Activated B cell treated with CpG ODN at 0.5 μM for 24 hours (primary cell): ENCODE results near the gene SLIT3. TPM values are rescaled to one million over a fixed set of nuclear protein-coding genes. Genes with fewer than 3 reads are reported as not detected.

Experiments
- ATAC-seq: fragments of 200-7000 bp; cut with Tn5 transposase; one replicate; pipeline ENCODE4 v1.10.0; 2021; ENCODE audit warnings: low read depth, mild to moderate bottlenecking, moderate library complexity
- CTCF ChIA-PET: fragments of 350-600 bp; sonication (Branson Sonifier 250); formaldehyde crosslinking; loops from one replicate; lab custom pipeline; 2021; ENCODE audit warnings: antibody characterized with exemption; lab: Charles Lee
- POLR2A ChIA-PET: fragments of 350-600 bp; sonication (Branson Sonifier 250); formaldehyde crosslinking; loops from one replicate; lab custom pipeline; 2021; ENCODE audit warnings: antibody characterized with exemption; lab: Charles Lee
- DNase-seq: peaks from one replicate; pipeline ENCODE4 v3.0.0; 2022
- H3K27ac Mint-ChIP-seq: one replicate; pipeline ENCODE4 v1.8.0; 2020; ENCODE audit warnings: mixed read lengths
- H3K27me3 Mint-ChIP-seq: one replicate; pipeline ENCODE4 v1.8.0; 2021; ENCODE audit warnings: mixed read lengths
- H3K36me3 Mint-ChIP-seq: one replicate; pipeline ENCODE4 v1.8.0; 2021; ENCODE audit warnings: low read depth, mixed read lengths
- H3K4me1 Mint-ChIP-seq: one replicate; pipeline ENCODE4 v1.8.0; 2021; ENCODE audit warnings: mixed read lengths
- H3K4me3 Mint-ChIP-seq: one replicate; pipeline ENCODE4 v1.8.0; 2020; ENCODE audit warnings: mild to moderate bottlenecking, mixed read lengths
- H3K9me3 Mint-ChIP-seq: one replicate; pipeline ENCODE4 v1.8.0; 2020; ENCODE audit warnings: mixed read lengths
- CTCF ChIP-seq: fragments of 200-600 bp; IDR thresholded peaks from one replicate; pipeline ENCODE4 v1.8.0; 2022; ENCODE audit warnings: antibody characterized with exemption, mild to moderate bottlenecking
- intact Hi-C: fragments of 100-400 bp; cut with micrococcal nuclease; formaldehyde crosslinking; loops from one replicate; pipeline ENCODE4 v1.15.1; 2024
- total RNA-seq: library from RNA; stranded (reverse); gene quantifications from 2 replicates; pipeline ENCODE4 v1.2.3, GENCODE V29; 2022

Gene SLIT3
- total RNA-seq, 1 donor from 2014 or later = not detected

DNA sequence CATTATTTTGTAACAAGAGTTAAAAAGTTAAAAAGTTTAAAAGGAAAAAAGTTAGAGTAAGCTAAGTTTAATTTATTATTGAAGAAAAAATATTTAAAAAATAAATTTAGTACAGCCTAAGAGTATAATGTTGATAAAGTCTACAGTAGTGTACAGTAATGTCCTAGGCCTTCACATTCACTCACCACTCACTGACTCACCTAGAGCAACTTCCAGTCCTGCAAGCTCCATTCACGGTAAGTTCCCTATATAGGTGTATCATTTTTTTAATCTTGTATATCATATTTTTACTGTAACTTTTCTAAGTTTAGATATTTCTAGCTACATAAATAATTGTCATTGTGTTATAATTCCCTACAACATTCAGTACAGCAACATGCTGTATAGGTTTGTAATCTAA is 652.4 kb downstream of the SLIT3 start:
- POLR2A ChIA-PET = no interaction called here
- Mint-ChIP-seq H3K4me3 (no peak overlapping the region), H3K4me1 (no peaks in the 10 kb centered on the region), H3K27me3 (peaks cover 2% of the 10 kb centered on the region), H3K9me3 (peaks cover 13% of the 10 kb centered on the region), H3K36me3 (no peaks in the 10 kb centered on the region), H3K27ac (no peak overlapping the region)
- intact Hi-C loops = no loop called here
- DNase-seq (no peak), ATAC-seq (no peak)
- TF ChIP-seq CTCF = no peak
- CTCF ChIA-PET = no interaction called here

DNA sequence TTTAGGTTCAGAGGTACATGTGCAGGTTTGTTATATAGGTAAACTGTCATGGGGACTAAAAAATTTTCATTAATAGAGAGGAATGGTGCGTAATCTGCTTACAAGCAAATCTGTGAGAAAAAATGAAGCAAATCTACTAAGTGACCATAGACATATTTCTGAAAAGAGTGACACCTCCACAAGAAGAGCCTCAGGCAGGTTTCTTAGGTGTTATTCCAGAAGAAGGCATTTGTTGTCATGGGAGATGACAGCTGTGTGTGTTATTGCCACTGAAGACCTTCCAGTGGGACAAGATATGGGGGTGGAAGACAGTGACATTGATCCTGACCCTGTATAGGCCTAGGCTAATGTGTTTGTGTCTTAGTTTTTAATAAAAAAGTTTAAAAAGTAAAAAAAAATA is 652.9 kb downstream of the SLIT3 start:
- Mint-ChIP-seq H3K27me3 (peaks cover 2% of the 10 kb centered on the region), H3K9me3 (peaks cover 13% of the 10 kb centered on the region), H3K27ac (no peak overlapping the region), H3K36me3 (no peaks in the 10 kb centered on the region), H3K4me1 (no peaks in the 10 kb centered on the region), H3K4me3 (no peak overlapping the region)
- DNase-seq (no peak), ATAC-seq (no peak)
- TF ChIP-seq CTCF = no peak
- POLR2A ChIA-PET = no interaction called here
- CTCF ChIA-PET = no interaction called here
- intact Hi-C loops = no loop called here

DNA sequence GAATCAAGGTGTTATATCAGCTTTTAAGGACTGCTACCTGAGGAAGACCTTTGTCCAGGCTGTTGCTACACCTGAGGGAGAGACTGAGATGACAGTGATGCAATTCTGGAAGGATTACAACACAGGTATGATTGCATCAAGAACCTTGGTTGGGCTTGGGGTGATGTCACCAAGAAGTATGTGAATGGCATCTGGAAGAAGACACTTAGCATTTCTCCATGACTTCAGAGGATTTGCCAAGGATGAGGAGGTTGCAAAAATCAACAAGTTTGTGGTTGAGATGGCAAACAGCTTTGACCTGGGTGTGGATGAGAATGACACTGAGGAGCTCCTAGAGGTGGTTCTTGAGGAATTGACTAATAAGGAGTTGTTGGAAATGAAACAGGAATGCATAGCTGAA is 653.9 kb downstream of the SLIT3 start:
- ChIA-PET CTCF (no interaction called here), POLR2A (no interaction called here)
- Mint-ChIP-seq H3K4me3 (no peak overlapping the region), H3K27ac (no peak overlapping the region), H3K9me3 (peaks cover 13% of the 10 kb centered on the region), H3K27me3 (peaks cover 2% of the 10 kb centered on the region), H3K4me1 (no peaks in the 10 kb centered on the region), H3K36me3 (no peaks in the 10 kb centered on the region)
- intact Hi-C loops = no loop called here
- no peak for TF ChIP-seq CTCF
- ATAC-seq (no peak), DNase-seq (no peak)

DNA sequence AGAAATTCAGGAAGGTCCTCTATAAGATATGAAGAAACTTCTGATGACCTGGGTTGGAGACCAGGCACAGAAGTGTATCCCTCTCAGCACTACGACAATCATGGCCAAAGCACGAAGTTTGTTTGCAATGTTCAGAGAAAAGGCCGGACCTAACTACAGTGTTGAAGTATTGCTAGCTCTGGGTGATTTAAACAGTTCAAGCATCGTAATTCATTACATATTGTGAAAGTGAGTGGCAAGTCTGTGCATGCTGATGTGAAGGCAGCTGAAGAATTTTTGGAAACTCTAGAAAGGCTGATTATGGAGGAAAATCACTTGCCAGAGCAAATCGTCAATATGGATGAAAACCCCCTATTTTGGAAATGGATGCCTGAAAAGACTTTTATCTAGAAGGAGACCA is 654.6 kb downstream of the SLIT3 start:
- Mint-ChIP-seq H3K4me1 (no peaks in the 10 kb centered on the region), H3K27me3 (peaks cover 2% of the 10 kb centered on the region), H3K4me3 (no peak overlapping the region), H3K36me3 (no peaks in the 10 kb centered on the region), H3K27ac (no peak overlapping the region), H3K9me3 (peaks cover 13% of the 10 kb centered on the region)
- ChIA-PET CTCF (no interaction called here), POLR2A (no interaction called here)
- DNase-seq (no peak), ATAC-seq (no peak)
- no peak for TF ChIP-seq CTCF
- intact Hi-C loops = no loop called here

DNA sequence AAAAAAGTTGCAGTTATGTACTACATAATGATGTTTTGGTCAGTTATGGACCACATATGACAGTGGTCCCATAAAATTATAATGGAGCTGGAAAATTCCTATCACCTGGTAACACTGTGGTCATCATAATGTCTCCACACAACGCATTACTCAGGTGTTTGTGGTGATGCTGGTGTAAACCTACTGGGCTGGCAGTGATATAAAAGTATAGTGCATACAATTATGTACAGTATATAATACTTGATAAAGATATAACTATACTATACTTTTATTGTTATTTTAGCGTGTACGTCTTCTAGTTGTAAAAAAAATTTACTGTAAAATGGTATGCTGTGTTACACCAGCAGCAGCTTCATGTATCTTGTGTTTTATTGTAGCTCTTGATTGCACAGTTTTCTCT is 655.7 kb downstream of the SLIT3 start:
- no peak overlapping the region for H3K4me3 Mint-ChIP-seq
- ATAC-seq = no peak
- intact Hi-C loops = no loop called here
- no peaks in the 10 kb centered on the region for H3K27me3 Mint-ChIP-seq
- H3K4me1 Mint-ChIP-seq = no peaks in the 10 kb centered on the region
- H3K27ac Mint-ChIP-seq = no peak overlapping the region
- H3K36me3 Mint-ChIP-seq = no peaks in the 10 kb centered on the region
- peaks cover 13% of the 10 kb centered on the region for H3K9me3 Mint-ChIP-seq
- TF ChIP-seq CTCF = no peak
- ChIA-PET CTCF (no interaction called here), POLR2A (no interaction called here)
- DNase-seq = no peak
